ENCODE measurements around the gene RPL29.
"Not testable (repeated sequence)": the region's sequence is repeated elsewhere in the genome, so short reads cannot be mapped to it uniquely, and the experiment has no call there.

- not testable (repeated sequence) for TF ChIP-seq CTCF (IDR thresholded peaks at IDR 0.05); POLR2A (IDR thresholded peaks at IDR 0.05; ENCODE audit: low read depth); EP300 (IDR thresholded peaks at IDR 0.05); POLR2AphosphoS5 (IDR thresholded peaks at IDR 0.05)
Measured at GRCh38 chr3:52043039-52043438, 47.3 kb upstream of the RPL29 start.

All from esophagus muscularis mucosa (tissue), 4 donors.